Measurements from ENCODE around the gene PTPRR. TPM values are rescaled to one million over a fixed set of nuclear protein-coding genes. Genes with fewer than 3 reads are reported as not detected.

PTPRR gene
- total RNA-seq, 1 donor from 2014 or later: 0.46 TPM

- no peak for TF ChIP-seq CTCF (conservative IDR thresholded peaks at IDR 0.05; ENCODE audit: low read depth, low read length)
- H3K4me3 ChIP-seq (ENCODE audit: low read depth, low read length): no peak overlapping the region
- no peak for DNase-seq (ENCODE audit: low read depth)
These were observed 234.2 kb downstream of the PTPRR start for GRCh38 chr12:70686299-70686698.

GRCh38 chr12:70683976-70684375 lies 236.6 kb downstream of the PTPRR start:
- DNase-seq (ENCODE audit: low read depth): no peak
- no peak overlapping the region for H3K4me3 ChIP-seq (ENCODE audit: low read depth, low read length)
- TF ChIP-seq CTCF (conservative IDR thresholded peaks at IDR 0.05; ENCODE audit: low read depth, low read length): no peak

- no peak overlapping the region for H3K4me3 ChIP-seq (ENCODE audit: low read depth, low read length)
- no peak for TF ChIP-seq CTCF (conservative IDR thresholded peaks at IDR 0.05; ENCODE audit: low read depth, low read length)
- DNase-seq (ENCODE audit: low read depth): no peak
These were observed 248.8 kb downstream of the PTPRR start for GRCh38 chr12:70671698-70672097.

- no peak for TF ChIP-seq CTCF (conservative IDR thresholded peaks at IDR 0.05; ENCODE audit: low read depth, low read length)
- no peak for DNase-seq (ENCODE audit: low read depth)
- no peak overlapping the region for H3K4me3 ChIP-seq (ENCODE audit: low read depth, low read length)
These were observed 249.6 kb downstream of the PTPRR start for GRCh38 chr12:70670948-70671347.

- no peak overlapping the region for H3K4me3 ChIP-seq (ENCODE audit: low read depth, low read length)
- no peak for TF ChIP-seq CTCF (conservative IDR thresholded peaks at IDR 0.05; ENCODE audit: low read depth, low read length)
- DNase-seq (ENCODE audit: low read depth): no peak
These were observed 253.3 kb downstream of the PTPRR start for GRCh38 chr12:70667253-70667652.

- no peak overlapping the region for H3K4me3 ChIP-seq (ENCODE audit: low read depth, low read length)
- DNase-seq (ENCODE audit: low read depth): no peak
- no peak for TF ChIP-seq CTCF (conservative IDR thresholded peaks at IDR 0.05; ENCODE audit: low read depth, low read length)
These were observed 254.2 kb downstream of the PTPRR start for GRCh38 chr12:70666364-70666763.

- DNase-seq (ENCODE audit: low read depth): no peak
- no peak for TF ChIP-seq CTCF (conservative IDR thresholded peaks at IDR 0.05; ENCODE audit: low read depth, low read length)
These were observed 256.1 kb downstream of the PTPRR start for GRCh38 chr12:70664465-70664881.

More at GRCh38 chr12:70664465-70664881, 256.1 kb downstream of the PTPRR start:
- no peak overlapping the region for H3K4me3 ChIP-seq (ENCODE audit: low read depth, low read length)
